Lower leg skin (tissue), 4 donors: ENCODE measurements around the gene SHISA5. TPM values are rescaled to one million over a fixed set of nuclear protein-coding genes. Genes with fewer than 3 reads are reported as not detected.

ENCODE experiments used
- DNase-seq, 2 donors: peaks; one replicate each; pipeline ENCODE4 v3.0.0-alpha.2; 2019; ENCODE audit warnings: low spot score in 2 of 2
- H3K4me3 ChIP-seq: fragments of 200-600 bp; sonication (generic); 2 replicates; pipeline ENCODE4 v1.5.1; 2017; ENCODE audit warnings: mild to moderate bottlenecking, low read depth; ENCODE audit not compliant: poor library complexity, severe bottlenecking
- POLR2A ChIP-seq, 2 donors: fragments of 450-650 bp; IDR thresholded peaks; one replicate each; pipeline ENCODE4 v1.6.1; 2016 to 2017; ENCODE audit warnings: antibody characterized with exemption in 2 of 2, mild to moderate bottlenecking in 1 of 2, moderate library complexity in 1 of 2
- WGBS, 2 donors: methylation state at CpG; one replicate each; pipeline ENCODE4 v1.1.5; 2018; 5-methylcytosine and 5-hydroxymethylcytosine counted together
- intact Hi-C: fragments of 100-400 bp; cut with DNase I; formaldehyde crosslinking; loops from one replicate; pipeline ENCODE4 v1.15.0; 2023; ENCODE audit warnings: low total_unique reads
- total RNA-seq, 4 donors: library from RNA; depleted of rRNA; stranded (reverse); fragments of >200 nt; gene quantifications; one replicate each; pipeline ENCODE4 v1.1.0, GENCODE V29; 2016
- TF ChIP-seq, protein P1 (sequence below), 3 donors: fragments of 450-650 bp; IDR thresholded peaks; one replicate each; pipeline ENCODE4 v1.5.1; 2016; ENCODE audit warnings: antibody characterized with exemption in 3 of 3, mild to moderate bottlenecking in 3 of 3, moderate library complexity in 2 of 3

The SHISA5 gene
- total RNA-seq, 4 donors from 2014 or later: 64.3 to 93.6 (median 71.0) TPM

DNA sequence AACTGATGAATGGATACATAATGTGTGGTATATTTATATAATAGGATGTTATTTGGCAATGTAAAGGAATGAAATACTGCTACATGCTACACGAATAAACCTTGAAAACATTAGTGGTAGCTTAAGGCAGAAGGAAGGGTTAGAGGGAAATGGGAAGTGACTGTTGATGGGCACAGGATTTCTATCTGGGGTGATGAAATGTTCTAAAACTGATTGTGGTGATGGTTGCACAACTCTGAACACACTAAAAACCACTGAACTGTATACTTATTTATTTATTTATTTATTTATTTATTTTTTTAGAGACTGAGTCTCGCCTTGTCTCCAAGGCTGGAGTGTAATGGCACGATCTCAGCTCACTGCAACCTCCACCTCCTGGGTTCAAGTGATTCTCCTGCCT, 24.8 kb upstream of the SHISA5 start:
- intact Hi-C loops: no loop called here
- H3K4me3 ChIP-seq: no peak overlapping the region
- no peak for DNase-seq
- WGBS, 2 donors: 79 to 83% methylated on average over 3 of the region's 3 CpGs
- TF ChIP-seq, protein P1, sequence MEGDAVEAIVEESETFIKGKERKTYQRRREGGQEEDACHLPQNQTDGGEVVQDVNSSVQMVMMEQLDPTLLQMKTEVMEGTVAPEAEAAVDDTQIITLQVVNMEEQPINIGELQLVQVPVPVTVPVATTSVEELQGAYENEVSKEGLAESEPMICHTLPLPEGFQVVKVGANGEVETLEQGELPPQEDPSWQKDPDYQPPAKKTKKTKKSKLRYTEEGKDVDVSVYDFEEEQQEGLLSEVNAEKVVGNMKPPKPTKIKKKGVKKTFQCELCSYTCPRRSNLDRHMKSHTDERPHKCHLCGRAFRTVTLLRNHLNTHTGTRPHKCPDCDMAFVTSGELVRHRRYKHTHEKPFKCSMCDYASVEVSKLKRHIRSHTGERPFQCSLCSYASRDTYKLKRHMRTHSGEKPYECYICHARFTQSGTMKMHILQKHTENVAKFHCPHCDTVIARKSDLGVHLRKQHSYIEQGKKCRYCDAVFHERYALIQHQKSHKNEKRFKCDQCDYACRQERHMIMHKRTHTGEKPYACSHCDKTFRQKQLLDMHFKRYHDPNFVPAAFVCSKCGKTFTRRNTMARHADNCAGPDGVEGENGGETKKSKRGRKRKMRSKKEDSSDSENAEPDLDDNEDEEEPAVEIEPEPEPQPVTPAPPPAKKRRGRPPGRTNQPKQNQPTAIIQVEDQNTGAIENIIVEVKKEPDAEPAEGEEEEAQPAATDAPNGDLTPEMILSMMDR (IDR thresholded peaks at IDR 0.05): no peak
- TF ChIP-seq POLR2A (IDR thresholded peaks at IDR 0.05): no peak

DNA sequence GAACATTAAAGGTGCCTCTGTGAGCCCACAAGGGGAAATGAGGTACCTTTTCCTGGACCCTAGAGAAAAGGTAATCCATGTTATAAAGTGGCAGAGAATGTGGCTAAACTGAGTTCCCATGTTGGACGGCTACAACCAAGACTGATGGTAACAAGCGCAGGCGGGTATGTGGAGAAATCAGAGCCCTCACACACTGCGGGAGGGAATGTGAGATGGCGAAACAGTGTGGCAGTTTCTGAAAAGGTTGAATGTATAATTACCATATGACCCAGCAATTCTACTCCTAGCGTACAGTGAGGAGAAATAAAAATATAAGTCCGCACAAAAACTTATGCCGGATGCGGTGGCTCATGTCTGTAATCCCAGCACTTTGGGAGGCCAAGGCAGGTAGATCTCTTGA, 24.1 kb upstream of the SHISA5 start:
- 90 to 93% methylated on average over 9 of the region's 9 CpGs for WGBS, 2 donors
- TF ChIP-seq, protein P1 (IDR thresholded peaks at IDR 0.05): no peak
- no peak for TF ChIP-seq POLR2A (IDR thresholded peaks at IDR 0.05)
- H3K4me3 ChIP-seq: no peak overlapping the region
- no peak for DNase-seq
- intact Hi-C loops: no loop called here

DNA sequence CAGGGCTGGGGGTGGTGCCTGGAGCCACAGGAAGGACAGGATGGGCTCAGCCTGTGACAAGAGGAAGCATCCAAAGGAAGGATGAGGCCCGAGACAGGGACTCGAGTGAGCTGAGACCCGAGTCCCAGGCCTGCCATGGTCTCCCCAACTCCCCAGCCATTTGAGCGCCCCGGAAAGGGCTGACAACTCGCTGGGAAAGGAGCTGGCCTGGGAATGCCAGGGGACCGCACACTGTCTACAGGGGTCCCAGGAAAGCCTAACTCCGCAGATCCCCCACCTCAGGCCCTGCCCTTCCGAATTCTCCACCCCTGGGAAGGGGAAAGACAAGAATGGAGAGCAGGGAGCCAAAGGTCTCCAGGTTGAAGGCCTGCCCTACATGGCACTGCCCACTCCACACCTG, 21.0 kb upstream of the SHISA5 start:
- WGBS, 2 donors: 93 to 95% methylated on average over 9 of the region's 9 CpGs
- intact Hi-C loops: no loop called here
- TF ChIP-seq POLR2A (IDR thresholded peaks at IDR 0.05): no peak
- TF ChIP-seq, protein P1 (IDR thresholded peaks at IDR 0.05): no peak
- no peak for DNase-seq
- H3K4me3 ChIP-seq: no peak overlapping the region

DNA sequence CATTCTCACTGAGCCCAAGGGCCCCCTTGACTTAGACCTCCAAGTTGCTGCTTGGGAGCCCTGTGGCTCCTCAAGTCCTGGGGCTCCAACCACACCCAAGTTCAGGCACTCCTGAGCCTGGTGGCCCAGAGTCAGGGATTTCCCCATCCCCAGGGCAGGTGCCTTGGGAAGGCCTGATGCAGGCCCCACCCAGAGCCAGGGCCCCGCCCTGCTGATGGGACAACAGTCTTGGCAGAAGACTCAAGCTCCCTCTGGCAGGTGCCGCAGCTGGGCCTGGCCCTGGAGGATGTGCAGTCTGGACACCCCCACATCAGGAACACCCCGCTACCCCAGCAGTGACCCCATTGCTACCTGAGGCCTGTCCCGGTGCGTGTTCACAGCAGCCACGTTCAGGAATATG, 17.7 kb upstream of the SHISA5 start:
- WGBS, 2 donors: 70 to 71% methylated on average over 2 to 6 of the region's 6 CpGs
- DNase-seq: no peak
- intact Hi-C loops: no loop called here
- H3K4me3 ChIP-seq: no peak overlapping the region
- no peak for TF ChIP-seq POLR2A (IDR thresholded peaks at IDR 0.05)
- TF ChIP-seq, protein P1 (IDR thresholded peaks at IDR 0.05): no peak

DNA sequence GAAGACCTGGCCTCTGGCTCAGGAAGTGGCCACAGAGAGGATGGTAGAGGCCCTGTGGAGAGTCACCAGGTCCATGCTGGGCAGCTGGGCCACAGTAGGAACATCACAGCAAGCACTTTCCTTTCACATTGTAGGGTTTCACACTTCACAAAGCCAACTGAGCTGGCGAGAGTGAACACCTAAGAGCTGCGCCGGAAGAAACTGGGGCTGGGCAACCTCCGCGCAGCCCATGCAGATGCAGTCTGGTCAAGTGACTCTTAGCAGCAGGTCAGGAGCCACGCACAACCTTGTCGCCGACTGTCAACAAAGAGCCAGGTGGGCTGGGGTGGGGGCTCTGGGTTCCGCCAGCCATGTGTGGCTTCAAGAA, 15.3 kb upstream of the SHISA5 start:
- 86 to 91% methylated on average over 7 to 8 of the region's 9 CpGs for WGBS, 2 donors
- TF ChIP-seq POLR2A (IDR thresholded peaks at IDR 0.05): no peak
- TF ChIP-seq, protein P1 (IDR thresholded peaks at IDR 0.05): no peak
- intact Hi-C loops: no loop called here
- no peak overlapping the region for H3K4me3 ChIP-seq
- no peak for DNase-seq

DNA sequence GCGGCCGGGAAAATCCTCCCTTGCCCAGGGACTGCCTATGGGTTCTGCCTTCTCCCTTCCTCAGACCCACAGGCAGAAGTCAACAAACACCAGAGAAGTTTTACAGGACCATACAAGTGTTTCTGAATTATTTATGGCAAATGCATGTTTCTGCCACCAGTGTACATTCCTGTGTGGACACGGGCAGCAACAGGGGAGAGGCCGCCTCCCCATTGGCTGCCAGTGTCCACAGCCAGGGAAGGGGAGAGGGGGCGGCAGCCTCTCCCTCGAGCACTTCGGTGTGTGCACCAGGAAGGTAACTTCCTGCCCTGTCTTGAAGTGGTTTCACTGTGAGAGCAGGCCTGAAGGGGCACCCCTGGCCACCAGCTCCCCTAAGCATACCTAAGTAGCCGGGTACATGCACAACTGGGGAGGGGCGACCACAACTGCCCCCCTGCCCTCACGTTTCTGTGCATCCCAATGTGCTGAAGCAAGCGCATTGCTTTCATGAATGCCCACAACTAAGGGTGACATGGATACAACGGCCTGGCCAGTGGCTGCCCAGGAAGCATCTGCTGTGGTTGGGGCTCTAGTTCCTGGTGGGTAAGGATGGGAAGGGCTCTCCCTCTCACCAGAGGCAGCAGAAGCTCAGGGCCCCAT, 14.8 kb upstream of the SHISA5 start:
- WGBS, 2 donors: 77% methylated on average over 9 to 12 of the region's 12 CpGs
- intact Hi-C loops: no loop called here
- H3K4me3 ChIP-seq: no peak overlapping the region
- DNase-seq: no peak
- TF ChIP-seq POLR2A (IDR thresholded peaks at IDR 0.05): no peak
- TF ChIP-seq, protein P1 (IDR thresholded peaks at IDR 0.05): no peak
